ENCODE results near the gene CAPZA2. TPM values are rescaled to one million over a fixed set of nuclear protein-coding genes. Genes with fewer than 3 reads are reported as not detected.

Gene CAPZA2
- total and polyA plus RNA-seq, 9 of the 15 experiments (the other 6 are each of a cell fraction or from before 2014, with no cell fraction given) = 67.0 to 524 (median 176) TPM

DNA sequence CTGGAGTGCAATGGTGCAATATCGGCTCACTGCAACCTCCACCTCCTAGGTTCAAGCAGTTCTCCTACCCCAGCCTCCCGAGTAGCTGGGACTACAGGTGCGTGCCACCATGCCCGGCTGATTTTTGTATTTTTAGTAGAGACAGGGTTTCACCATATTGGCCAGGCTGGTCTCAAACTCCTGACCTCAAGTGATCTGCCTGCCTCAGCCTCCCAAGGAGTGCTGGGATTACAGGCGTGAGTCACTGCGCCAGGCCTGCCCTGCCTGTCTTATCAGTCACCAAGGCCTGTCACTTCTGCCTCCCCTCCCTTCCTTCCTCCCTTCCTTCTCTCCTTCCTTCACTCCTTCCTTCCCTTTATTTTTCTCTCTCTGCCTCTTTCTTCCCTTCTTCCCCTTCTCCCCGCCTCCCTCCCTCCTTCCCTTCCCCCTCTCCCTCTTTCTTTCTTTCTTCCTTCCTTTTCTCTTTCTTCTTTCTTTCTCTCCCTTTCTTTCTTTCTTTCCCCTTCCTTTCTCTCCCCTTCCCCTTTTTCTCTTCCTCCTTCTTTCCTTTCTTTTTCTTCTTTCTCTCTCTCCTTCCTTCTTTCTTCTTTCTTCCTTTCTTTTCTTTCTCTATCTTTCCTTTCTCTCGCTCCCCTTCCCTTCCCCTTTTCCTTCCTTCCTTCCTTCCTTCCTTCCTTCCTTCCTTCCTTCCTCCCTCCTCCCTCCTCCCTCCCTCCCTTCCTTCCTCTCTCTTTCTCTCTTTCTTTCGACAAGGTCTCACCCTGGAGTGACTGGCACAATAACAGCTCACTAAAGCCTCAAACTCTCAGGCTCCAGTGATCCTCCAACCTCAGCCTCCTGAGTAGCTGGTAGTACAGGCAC lies 87.8 kb downstream of the CAPZA2 start (continued):
- TF ChIP-seq TEAD2 (tag; IDR thresholded peaks at IDR 0.05) (no peak), SOX6 (IDR thresholded peaks at IDR 0.05) (peak; percentile 86), ZBTB1 (CRISPR knock-in tag; IDR thresholded peaks at IDR 0.05; ENCODE audit: borderline replicate concordance, low read depth) (no peak), NCOA2 (IDR thresholded peaks at IDR 0.05; ENCODE audit: partially characterized antibody in 2 of 2) (peak; percentile 78 to 84), TGIF2 (CRISPR knock-in tag; IDR thresholded peaks at IDR 0.05) (no peak), SLC30A9 (CRISPR knock-in tag; IDR thresholded peaks at IDR 0.05) (no peak), CSDE1 (IDR thresholded peaks at IDR 0.05) (peak; percentile 81 to 87), SRSF7 (optimal IDR thresholded peaks at IDR 0.05; ENCODE audit: low read depth, low read length) (no peak), TAF9B (IDR thresholded peaks at IDR 0.05; ENCODE audit: partially characterized antibody) (peak; percentile 82), CCAR2 (IDR thresholded peaks at IDR 0.05; ENCODE audit: low read depth, low read length) (no peak)
- TF ChIP-seq, protein P1, sequence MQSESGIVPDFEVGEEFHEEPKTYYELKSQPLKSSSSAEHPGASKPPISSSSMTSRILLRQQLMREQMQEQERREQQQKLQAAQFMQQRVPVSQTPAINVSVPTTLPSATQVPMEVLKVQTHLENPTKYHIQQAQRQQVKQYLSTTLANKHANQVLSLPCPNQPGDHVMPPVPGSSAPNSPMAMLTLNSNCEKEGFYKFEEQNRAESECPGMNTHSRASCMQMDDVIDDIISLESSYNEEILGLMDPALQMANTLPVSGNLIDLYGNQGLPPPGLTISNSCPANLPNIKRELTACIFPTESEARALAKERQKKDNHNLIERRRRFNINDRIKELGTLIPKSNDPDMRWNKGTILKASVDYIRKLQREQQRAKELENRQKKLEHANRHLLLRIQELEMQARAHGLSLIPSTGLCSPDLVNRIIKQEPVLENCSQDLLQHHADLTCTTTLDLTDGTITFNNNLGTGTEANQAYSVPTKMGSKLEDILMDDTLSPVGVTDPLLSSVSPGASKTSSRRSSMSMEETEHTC (IDR thresholded peaks at IDR 0.05) = no peak
- TF ChIP-seq, protein P2, sequence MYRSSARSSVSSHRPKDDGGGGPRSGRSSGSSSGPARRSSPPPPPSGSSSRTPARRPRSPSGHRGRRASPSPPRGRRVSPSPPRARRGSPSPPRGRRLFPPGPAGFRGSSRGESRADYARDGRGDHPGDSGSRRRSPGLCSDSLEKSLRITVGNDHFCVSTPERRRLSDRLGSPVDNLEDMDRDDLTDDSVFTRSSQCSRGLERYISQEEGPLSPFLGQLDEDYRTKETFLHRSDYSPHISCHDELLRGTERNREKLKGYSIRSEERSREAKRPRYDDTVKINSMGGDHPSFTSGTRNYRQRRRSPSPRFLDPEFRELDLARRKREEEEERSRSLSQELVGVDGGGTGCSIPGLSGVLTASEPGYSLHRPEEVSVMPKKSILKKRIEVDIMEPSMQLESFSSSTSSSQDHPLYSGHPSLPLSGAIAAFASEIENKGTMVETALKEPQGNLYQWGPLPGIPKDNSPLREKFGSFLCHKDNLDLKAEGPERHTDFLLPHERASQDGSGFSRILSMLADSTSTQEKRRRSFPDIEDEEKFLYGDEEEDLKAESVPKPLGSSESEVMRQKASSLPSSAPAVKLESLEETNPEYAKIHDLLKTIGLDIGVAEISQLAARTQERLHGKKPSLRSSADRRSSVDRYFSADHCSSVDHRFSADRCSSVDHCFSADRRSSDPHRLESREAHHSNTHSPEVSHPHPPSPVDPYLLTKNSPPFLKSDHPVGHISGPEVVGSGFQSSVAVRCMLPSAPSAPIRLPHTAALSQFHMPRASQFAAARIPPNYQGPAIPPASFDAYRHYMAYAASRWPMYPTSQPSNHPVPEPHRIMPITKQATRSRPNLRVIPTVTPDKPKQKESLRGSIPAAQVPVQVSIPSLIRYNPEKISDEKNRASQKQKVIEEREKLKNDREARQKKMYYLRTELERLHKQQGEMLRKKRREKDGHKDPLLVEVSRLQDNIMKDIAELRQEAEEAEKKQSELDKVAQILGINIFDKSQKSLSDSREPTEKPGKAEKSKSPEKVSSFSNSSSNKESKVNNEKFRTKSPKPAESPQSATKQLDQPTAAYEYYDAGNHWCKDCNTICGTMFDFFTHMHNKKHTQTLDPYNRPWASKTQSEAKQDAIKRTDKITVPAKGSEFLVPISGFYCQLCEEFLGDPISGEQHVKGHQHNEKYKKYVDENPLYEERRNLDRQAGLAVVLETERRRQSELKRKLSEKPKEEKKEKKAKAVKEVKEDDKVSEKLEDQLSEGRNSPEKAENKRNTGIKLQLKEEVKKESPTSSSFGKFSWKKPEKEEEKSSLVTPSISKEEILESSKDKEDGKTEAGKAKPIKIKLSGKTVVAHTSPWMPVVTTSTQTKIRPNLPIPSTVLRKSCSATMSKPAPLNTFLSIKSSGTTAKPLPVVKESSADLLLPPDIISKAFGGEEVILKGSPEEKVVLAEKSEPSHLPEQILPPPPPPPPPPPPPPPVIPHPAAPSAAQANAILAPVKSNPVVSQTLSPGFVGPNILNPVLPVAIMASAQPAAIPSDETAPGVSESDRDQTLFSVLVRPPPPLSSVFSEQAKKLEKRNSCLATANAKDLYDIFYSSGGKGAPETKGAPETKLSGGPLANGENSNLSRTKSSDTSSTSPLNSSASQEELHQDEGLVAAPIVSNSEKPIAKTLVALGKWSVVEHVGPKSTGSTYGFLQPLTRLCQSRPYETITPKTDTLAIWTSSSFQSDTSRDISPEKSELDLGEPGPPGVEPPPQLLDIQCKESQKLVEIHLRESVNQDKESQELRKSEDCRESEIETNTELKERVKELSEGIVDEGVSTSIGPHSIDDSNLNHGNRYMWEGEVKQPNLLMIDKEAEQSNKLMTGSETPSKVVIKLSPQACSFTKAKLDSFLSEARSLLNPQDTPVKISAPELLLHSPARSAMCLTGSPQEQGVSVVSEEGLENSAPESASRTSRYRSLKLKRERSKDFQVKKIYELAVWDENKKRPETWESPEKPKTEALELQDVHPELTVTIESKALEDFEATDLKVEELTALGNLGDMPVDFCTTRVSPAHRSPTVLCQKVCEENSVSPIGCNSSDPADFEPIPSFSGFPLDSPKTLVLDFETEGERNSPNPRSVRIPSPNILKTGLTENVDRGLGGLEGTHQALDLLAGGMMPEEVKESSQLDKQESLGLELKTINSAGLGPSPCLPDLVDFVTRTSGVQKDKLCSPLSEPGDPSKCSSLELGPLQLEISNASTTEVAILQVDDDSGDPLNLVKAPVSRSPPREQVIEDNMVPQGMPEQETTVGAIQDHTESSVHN (IDR thresholded peaks at IDR 0.05; ENCODE audit: borderline replicate concordance in 1 of 2, low read depth in 1 of 2) = peak in 1 of 2 experiments; percentile 83; a peak in 2 of 4 replicates
- TF ChIP-seq, protein P3, sequence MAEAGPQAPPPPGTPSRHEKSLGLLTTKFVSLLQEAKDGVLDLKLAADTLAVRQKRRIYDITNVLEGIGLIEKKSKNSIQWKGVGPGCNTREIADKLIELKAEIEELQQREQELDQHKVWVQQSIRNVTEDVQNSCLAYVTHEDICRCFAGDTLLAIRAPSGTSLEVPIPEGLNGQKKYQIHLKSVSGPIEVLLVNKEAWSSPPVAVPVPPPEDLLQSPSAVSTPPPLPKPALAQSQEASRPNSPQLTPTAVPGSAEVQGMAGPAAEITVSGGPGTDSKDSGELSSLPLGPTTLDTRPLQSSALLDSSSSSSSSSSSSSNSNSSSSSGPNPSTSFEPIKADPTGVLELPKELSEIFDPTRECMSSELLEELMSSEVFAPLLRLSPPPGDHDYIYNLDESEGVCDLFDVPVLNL (CRISPR knock-in tag; IDR thresholded peaks at IDR 0.05; ENCODE audit: low read depth) = no peak

Measured in K562 (cell line).